ENCODE results near the gene GUCA2B.

- TF ChIP-seq ZNF274 (IDR thresholded peaks at IDR 0.05; ENCODE audit: low read depth, low read length) (no peak), YY1 (IDR thresholded peaks at IDR 0.05; ENCODE audit: insufficient read depth, insufficient read length) (no peak)
These were observed 24.2 kb upstream of the GUCA2B start for GRCh38 chr1:42128964-42129363.

All from NT2/D1 (cell line).